Activated naive CD4-positive, alpha-beta T cell treated with Interleukin-2 at 50 U/mL for 16 hours (primary cell): ENCODE results near the gene KIAA1755.
"Not testable (repeated sequence)": the region's sequence is repeated elsewhere in the genome, so short reads cannot be mapped to it uniquely, and the experiment has no call there.

ENCODE experiments used
- DNase-seq: peaks from one replicate; pipeline ENCODE4 v3.0.0-alpha.2; 2020

KIAA1755 gene

GRCh38 chr20:38258545-38259215 is 1.9 kb downstream of the KIAA1755 start:
- DNase-seq, result no peak

- DNase-seq, result no peak
Observed at GRCh38 chr20:38256966-38257365, 3.6 kb downstream of the KIAA1755 start.

- DNase-seq, result no peak
Observed at GRCh38 chr20:38256021-38256420, 4.5 kb downstream of the KIAA1755 start.

- DNase-seq, result no peak
Observed at GRCh38 chr20:38255393-38255792, 5.1 kb downstream of the KIAA1755 start.

- not testable (repeated sequence) for DNase-seq
Observed at GRCh38 chr20:38254621-38255020, 5.9 kb downstream of the KIAA1755 start.

GRCh38 chr20:38253571-38253970 is 7.0 kb downstream of the KIAA1755 start:
- no peak for DNase-seq

- DNase-seq, result no peak
Observed at GRCh38 chr20:38252292-38253288, 7.9 kb downstream of the KIAA1755 start.

GRCh38 chr20:38251441-38251840 is 9.1 kb downstream of the KIAA1755 start:
- not testable (repeated sequence) for DNase-seq

- DNase-seq, result no peak
Observed at GRCh38 chr20:38250609-38251008, 9.9 kb downstream of the KIAA1755 start.

GRCh38 chr20:38249536-38250310 is 10.8 kb downstream of the KIAA1755 start:
- DNase-seq, result no peak

- no peak for DNase-seq
Observed at GRCh38 chr20:38248133-38248532, 12.4 kb downstream of the KIAA1755 start.

GRCh38 chr20:38247725-38248124 is 12.8 kb downstream of the KIAA1755 start:
- DNase-seq, result not testable (repeated sequence)

- no peak for DNase-seq
Observed at GRCh38 chr20:38247166-38247509, 13.4 kb downstream of the KIAA1755 start.

GRCh38 chr20:38246357-38247165 is 14.0 kb downstream of the KIAA1755 start:
- no peak for DNase-seq

- no peak for DNase-seq
Observed at GRCh38 chr20:38245753-38246152, 14.8 kb downstream of the KIAA1755 start.

- no peak for DNase-seq
Observed at GRCh38 chr20:38243709-38244020, 16.9 kb downstream of the KIAA1755 start.

- no peak for DNase-seq
Observed at GRCh38 chr20:38242848-38243708, 17.5 kb downstream of the KIAA1755 start.

- no peak for DNase-seq
Observed at GRCh38 chr20:38241201-38241600, 19.3 kb downstream of the KIAA1755 start.

GRCh38 chr20:38239441-38239840 is 21.1 kb downstream of the KIAA1755 start:
- no peak for DNase-seq

- no peak for DNase-seq
Observed at GRCh38 chr20:38238829-38239228, 21.7 kb downstream of the KIAA1755 start.

- DNase-seq, result no peak
Observed at GRCh38 chr20:38237381-38237780, 23.2 kb downstream of the KIAA1755 start.
